IPS-NIHi11 (cell line): ENCODE data around the gene RNU1-4.
"Not testable (repeated sequence)": the region's sequence is repeated elsewhere in the genome, so short reads cannot be mapped to it uniquely, and the experiment has no call there.

ENCODE experiments used
- DNase-seq: peaks from one replicate; pipeline ENCODE4 v3.0.0; 2012; ENCODE audit warnings: mixed read lengths, low spot score

RNU1-4 gene

GRCh38 chr1:16728243-16728949, 11.9 kb upstream of the RNU1-4 start:
- DNase-seq, result not testable (repeated sequence)

- DNase-seq, result not testable (repeated sequence)
Measured at GRCh38 chr1:16732254-16732896, 7.9 kb upstream of the RNU1-4 start.

- not testable (repeated sequence) for DNase-seq
Measured at GRCh38 chr1:16741230-16741629, 914 bp downstream of the RNU1-4 start.

GRCh38 chr1:16747660-16748059, 7.3 kb downstream of the RNU1-4 start:
- not testable (repeated sequence) for DNase-seq

GRCh38 chr1:16748710-16749109, 8.4 kb downstream of the RNU1-4 start:
- not testable (repeated sequence) for DNase-seq

- not testable (repeated sequence) for DNase-seq
Measured at GRCh38 chr1:16749910-16750888, 9.9 kb downstream of the RNU1-4 start.

GRCh38 chr1:16752770-16753169, 12.5 kb downstream of the RNU1-4 start:
- not testable (repeated sequence) for DNase-seq

GRCh38 chr1:16755385-16755784, 15.1 kb downstream of the RNU1-4 start:
- DNase-seq, result not testable (repeated sequence)

GRCh38 chr1:16755932-16756331, 15.6 kb downstream of the RNU1-4 start:
- not testable (repeated sequence) for DNase-seq

GRCh38 chr1:16757574-16757973, 17.3 kb downstream of the RNU1-4 start:
- DNase-seq, result not testable (repeated sequence)

GRCh38 chr1:16758060-16758459, 17.7 kb downstream of the RNU1-4 start:
- not testable (repeated sequence) for DNase-seq

- DNase-seq, result not testable (repeated sequence)
Measured at GRCh38 chr1:16759041-16759493, 18.8 kb downstream of the RNU1-4 start.

- DNase-seq, result not testable (repeated sequence)
Measured at GRCh38 chr1:16759650-16760455, 19.5 kb downstream of the RNU1-4 start.

- not testable (repeated sequence) for DNase-seq
Measured at GRCh38 chr1:16760456-16760765, 20.1 kb downstream of the RNU1-4 start.

- DNase-seq, result not testable (repeated sequence)
Measured at GRCh38 chr1:16760801-16761200, 20.5 kb downstream of the RNU1-4 start.

GRCh38 chr1:16764248-16764819, 24.0 kb downstream of the RNU1-4 start:
- DNase-seq, result not testable (repeated sequence)

GRCh38 chr1:16764820-16765655, 24.7 kb downstream of the RNU1-4 start:
- DNase-seq, result not testable (repeated sequence)

- not testable (repeated sequence) for DNase-seq
Measured at GRCh38 chr1:16765731-16766605, 25.7 kb downstream of the RNU1-4 start.

- DNase-seq, result not testable (repeated sequence)
Measured at GRCh38 chr1:16766689-16767256, 26.5 kb downstream of the RNU1-4 start.
